Nucleus accumbens (tissue), 56 donors: ENCODE results near the gene SDCCAG8.

Experiments used
- DNase-seq, 56 donors: peaks; one replicate each; lab custom pipeline; 2025; lab: John Stamatoyannopoulos, UW

Gene SDCCAG8

GRCh38 chr1:243253926-243254232 is 2.0 kb upstream of the SDCCAG8 start:
- peak in 4 of 56 donors; percentile 6 to 59 (median 32) for DNase-seq

DNA sequence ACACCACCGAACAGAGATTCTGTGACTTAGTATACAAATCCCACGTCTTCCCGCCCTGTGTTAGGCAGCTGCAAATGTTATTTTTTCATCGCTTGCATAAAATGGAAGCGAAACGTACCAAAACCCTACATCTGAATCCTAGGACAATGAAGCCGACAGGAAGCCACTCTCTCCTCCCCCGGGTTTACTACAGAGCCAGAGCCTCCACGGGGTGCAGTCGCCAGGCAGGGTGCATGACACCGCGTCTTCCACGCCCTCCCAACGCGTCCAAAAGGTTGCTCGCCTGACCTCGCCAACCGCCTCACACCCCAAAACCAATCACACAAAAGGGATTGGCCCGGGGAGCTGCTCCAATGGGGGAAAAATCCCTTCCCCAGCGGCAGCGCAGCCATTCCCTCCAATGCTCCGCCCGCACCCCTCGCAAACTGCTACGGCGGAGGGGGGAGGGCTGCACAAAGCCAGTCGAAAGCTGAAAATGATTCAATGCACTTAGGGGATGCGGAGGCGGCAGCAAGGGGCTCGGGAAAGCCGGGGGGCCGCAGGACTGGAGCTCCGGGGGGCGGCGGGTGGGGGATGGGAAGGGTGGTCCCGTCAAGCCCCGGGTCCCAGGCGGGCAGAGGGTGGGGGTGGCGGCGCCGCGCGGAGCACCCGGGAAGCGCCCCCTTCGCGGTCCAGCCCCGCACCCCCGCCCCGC is 1.5 kb upstream of the SDCCAG8 start:
- DNase-seq, result peak in 54 of 56 donors; percentile 10 to 84 (median 64)

DNA sequence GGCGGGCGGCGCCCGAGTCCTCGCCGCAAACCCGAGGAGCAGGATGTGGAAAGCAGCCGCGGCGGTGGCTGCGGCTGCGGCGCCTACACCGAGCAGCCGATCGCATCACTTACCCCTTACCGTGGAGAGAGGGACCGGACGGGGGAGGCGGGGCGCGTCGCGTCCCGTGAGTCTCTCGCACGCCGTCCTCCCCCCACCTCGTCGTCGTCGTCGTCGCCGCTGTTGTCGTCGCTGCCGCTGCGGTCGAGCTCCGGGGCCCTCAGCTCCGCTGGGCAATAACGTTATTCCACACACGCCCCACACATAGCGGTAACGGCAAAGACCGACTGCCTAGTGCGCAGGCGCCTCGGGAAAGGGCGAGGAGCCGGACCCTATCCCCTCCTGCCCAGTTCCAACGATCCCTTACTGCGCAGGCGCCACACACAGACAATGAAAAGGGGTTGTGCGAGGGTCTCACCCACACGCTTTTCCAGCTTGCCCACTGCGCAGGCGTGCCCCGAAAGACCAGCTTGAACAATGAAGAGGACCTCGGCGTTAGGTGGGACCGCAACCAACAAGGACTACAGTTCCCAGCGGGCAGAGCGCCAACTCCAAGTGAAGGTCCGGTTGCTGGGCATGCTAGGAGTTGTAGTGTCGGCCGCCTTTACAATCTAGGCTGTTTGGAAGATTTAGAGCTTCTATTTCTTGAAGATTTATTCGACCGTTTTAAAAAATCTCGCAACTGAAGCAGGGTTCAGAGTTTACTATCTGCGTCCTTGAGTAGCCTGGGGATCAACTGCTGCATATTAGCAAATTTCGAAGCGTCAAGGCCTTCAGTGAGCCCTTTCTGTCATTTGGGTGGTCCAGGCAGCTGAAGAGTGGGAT is 682 bp upstream of the SDCCAG8 start, which contains the start of gene CEP170:
TSS of gene CEP170 (minus strand) at position 355 of the 864 bp plus-strand sequence. CDS start 30,001 bp downstream, outside the sequence.
- peak; percentile 76 to 100 (median 93) for DNase-seq

DNA sequence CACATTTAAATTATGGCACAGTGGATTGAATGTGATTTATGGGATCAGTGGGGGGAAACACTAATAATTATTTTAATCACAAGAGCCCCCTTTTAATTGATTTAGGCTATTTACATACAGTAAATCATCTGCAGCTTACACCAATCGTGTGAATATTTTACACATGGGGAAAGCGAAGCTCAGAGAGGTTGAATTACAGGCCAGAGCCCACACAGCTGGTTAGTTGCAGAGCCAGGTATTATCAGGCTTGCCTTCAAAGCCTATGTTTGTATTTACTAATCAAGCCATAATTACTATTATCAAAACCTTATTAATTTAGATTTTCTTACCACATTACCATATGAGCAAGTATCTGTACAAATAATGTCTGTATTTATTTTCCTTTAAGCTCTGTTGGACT is 749 bp downstream of the SDCCAG8 start:
- no peak for DNase-seq

- DNase-seq, result no peak
Observed at GRCh38 chr1:243257189-243257588, 1.3 kb downstream of the SDCCAG8 start.

- DNase-seq, result no peak
Observed at GRCh38 chr1:243258731-243259130, 2.9 kb downstream of the SDCCAG8 start.

- DNase-seq, result no peak
Observed at GRCh38 chr1:243260221-243260880, 4.5 kb downstream of the SDCCAG8 start.

DNA sequence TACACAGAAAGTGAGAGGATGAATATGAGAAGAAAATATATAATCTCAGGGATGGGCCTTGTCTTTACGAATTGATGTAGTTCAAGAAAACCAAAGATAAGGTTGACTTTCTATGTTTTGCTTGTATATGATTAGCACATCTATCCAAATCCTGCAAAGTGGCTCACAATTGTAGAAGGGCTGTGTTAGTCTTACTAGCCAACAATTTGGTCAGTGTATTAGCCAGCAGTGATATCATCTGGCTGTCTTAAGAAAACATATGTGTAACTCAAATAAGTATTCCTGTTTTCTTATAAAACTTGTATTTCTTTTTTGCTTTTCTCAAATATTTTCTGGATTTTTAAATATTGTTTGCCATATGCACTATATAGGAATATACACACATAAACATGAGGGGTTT is 5.5 kb downstream of the SDCCAG8 start:
- DNase-seq, result no peak

- no peak for DNase-seq
Observed at GRCh38 chr1:243264717-243265116, 8.9 kb downstream of the SDCCAG8 start.

GRCh38 chr1:243266231-243266630 is 10.4 kb downstream of the SDCCAG8 start:
- DNase-seq, result no peak

DNA sequence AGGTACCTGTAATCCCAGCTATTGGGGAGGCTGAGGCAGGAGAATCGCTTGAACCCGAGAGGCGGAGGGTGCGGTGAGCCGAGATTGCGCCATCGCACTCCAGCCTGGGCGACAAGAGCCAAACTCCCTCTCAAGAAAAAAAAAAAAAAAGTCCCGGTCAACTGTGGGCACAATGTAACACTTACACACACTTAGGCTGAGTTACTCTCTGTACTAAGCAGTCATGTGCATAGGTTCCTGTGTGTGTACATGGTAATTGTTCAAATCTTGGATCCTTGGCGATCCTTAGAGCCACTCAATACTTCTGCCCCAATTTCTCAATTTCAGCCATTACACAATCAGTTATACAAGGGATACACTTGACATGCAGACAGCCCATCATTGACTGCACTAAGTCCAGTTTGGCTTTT is 11.6 kb downstream of the SDCCAG8 start:
- no peak for DNase-seq

DNA sequence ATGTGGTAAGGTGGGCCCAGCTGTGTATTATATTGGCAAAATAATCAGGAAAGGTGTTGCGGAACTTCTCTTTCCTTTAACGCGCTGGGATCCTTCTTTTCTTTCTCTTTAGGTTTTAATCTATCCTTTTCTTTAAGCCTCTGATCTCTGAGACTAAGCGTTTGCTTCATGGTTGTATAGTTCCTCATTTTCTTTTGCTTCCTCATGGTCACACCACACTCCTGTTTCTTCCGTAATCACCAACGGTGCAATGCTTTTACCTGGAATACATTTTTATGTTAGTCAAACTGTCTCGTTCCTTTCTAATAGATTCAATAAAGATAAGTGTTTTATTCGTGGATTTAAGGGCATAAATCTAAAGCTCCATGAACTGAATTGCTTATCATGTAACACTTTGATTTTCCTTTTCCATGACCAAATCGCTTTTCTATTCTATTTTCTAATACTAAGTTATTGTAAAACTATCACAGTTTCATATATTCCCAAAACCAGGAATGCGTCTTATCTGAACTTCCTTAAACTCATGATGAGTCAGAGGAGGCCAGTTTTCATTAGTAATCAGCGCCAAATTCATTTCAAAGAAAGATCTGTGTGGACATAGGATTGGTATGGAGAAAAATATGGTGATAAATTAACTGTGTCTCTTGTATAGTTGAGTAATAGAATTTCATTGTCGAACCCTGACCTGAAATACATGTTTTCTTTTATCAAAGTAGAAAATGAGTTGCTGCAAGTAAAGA is 12.2 kb downstream of the SDCCAG8 start:
- no peak for DNase-seq

- peak in 2 of 56 donors; percentile 7 to 26 for DNase-seq
Observed at GRCh38 chr1:243268751-243269460, 13.1 kb downstream of the SDCCAG8 start.

- DNase-seq, result no peak
Observed at GRCh38 chr1:243269461-243269801, 13.6 kb downstream of the SDCCAG8 start.

GRCh38 chr1:243270097-243270864 is 14.4 kb downstream of the SDCCAG8 start:
- DNase-seq, result no peak

DNA sequence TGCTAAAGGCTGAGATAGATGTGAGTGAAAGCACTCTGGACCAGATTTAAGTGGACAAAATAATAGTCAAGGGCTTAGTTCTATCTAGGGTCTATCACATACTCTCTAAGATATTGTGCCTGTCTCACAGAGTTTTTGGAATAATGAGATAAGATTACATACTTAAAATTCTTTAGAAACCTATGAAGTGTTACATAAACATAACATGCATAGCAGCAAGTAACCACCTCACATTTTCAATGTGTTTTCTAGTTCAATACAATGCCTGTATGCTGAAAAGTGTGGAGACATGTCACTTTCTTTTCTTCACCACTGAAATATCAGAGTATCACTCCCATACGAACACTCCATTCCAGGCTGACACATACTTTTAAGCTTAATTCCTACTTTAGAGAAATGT is 16.2 kb downstream of the SDCCAG8 start:
- no peak for DNase-seq

GRCh38 chr1:243272401-243272800 is 16.6 kb downstream of the SDCCAG8 start:
- no peak for DNase-seq

DNA sequence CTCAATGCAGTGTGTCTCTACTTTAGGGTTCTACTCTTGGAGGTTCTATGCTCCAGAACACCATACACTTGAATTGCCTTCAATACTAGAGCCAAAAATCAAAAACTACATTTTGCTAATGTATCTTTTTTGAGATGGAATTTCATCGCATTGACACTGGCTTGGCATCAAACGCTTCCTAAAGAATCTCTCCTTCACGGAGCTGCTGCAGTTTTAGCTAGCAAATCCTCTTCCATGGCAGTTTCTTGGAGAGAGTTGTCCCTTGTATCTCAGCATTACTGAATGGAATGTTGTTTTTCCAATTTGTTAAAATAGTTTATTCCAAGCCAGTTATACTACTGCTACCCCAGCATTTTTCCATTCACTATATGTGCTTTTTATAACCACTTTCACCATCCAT is 17.7 kb downstream of the SDCCAG8 start:
- DNase-seq, result no peak

- no peak for DNase-seq
Observed at GRCh38 chr1:243273945-243274344, 18.1 kb downstream of the SDCCAG8 start.
